H1 (cell line): ENCODE results near the gene MPP3. TPM values are rescaled to one million over a fixed set of nuclear protein-coding genes. Genes with fewer than 3 reads are reported as not detected.

Experiments
- CTCF ChIA-PET: fragments of 300-600 bp; sonication (Branson Sonifier 250); formaldehyde crosslinking; loops from one replicate; lab custom pipeline; 2021; ENCODE audit not compliant: partially characterized antibody; lab: Charles Lee
- POLR2A ChIA-PET: fragments of 300-600 bp; sonication (Branson Sonifier 250); formaldehyde crosslinking; loops from one replicate; lab custom pipeline; 2021; ENCODE audit warnings: inconsistent platforms; ENCODE audit not compliant: partially characterized antibody; lab: Charles Lee
- DNase-seq, 2 experiments: peaks; one replicate each; pipeline versions ENCODE4 v3.0.0 to v3.0.0-alpha.2; 2010 to 2022; ENCODE audit warnings: low spot score in 2 of 2, low read depth in 1 of 2, mixed read lengths in 1 of 2
- FAIRE-seq: peaks from 2 replicates; lab custom pipeline; 2011; peaks lifted over from hg19 to GRCh38; lab: Jason Lieb, UNC
- H2AFZ ChIP-seq: 2 replicates; pipeline ENCODE4 v1.8.1; 2012; ENCODE audit warnings: low read length, inconsistent platforms
- H2AK5ac ChIP-seq: 2 replicates; pipeline ENCODE4 v1.6.1; 2013; ENCODE audit warnings: low read depth, low read length
- H2BK120ac ChIP-seq: replicated peaks from 2 replicates; pipeline ENCODE3; 2013; ENCODE audit warnings: low read depth, low read length, inconsistent platforms
- H2BK12ac ChIP-seq: 2 replicates; pipeline ENCODE4 v1.6.1; 2013; ENCODE audit warnings: low read depth, low read length
- H2BK15ac ChIP-seq: 2 replicates; pipeline ENCODE4 v1.6.1; 2013; ENCODE audit warnings: low read length
- H2BK20ac ChIP-seq: 2 replicates; pipeline ENCODE4 v1.6.1; 2013; ENCODE audit warnings: low read length
- H2BK5ac ChIP-seq: 2 replicates; pipeline ENCODE4 v1.6.1; 2013; ENCODE audit warnings: low read depth, low read length
- H3K14ac ChIP-seq: 2 replicates; pipeline ENCODE4 v1.6.1; 2013; ENCODE audit warnings: inconsistent platforms; ENCODE audit not compliant: insufficient read length
- H3K18ac ChIP-seq: 2 replicates; pipeline ENCODE4 v1.6.1; 2013; ENCODE audit warnings: low read length; ENCODE audit errors: extremely low read depth
- H3K23ac ChIP-seq: 2 replicates; pipeline ENCODE4 v1.6.1; 2013; ENCODE audit warnings: inconsistent platforms; ENCODE audit not compliant: insufficient read length
- H3K23me2 ChIP-seq: 2 replicates; pipeline ENCODE4 v1.6.1; 2013; ENCODE audit warnings: low read depth, low read length
- H3K27ac ChIP-seq: 2 replicates; pipeline ENCODE4 v1.6.1; 2011; ENCODE audit warnings: low read depth, low read length, inconsistent platforms
- H3K27me3 ChIP-seq, 4 experiments: replicated peaks in 1 of 4; 1 replicate in 1 of 4; 2 replicates in 3 of 4; pipeline versions ENCODE4 v1.6.1 to v1.8.1; 2011 to 2013; ENCODE audit warnings: low read length in 3 of 4, mild to moderate bottlenecking in 3 of 4, inconsistent platforms in 2 of 4, mixed read lengths in 2 of 4, moderate library complexity in 1 of 4; ENCODE audit not compliant: control insufficient read depth in 3 of 4, insufficient read depth in 3 of 4; ENCODE audit errors: extremely low read depth in 1 of 4
- H3K36me3 ChIP-seq, 4 experiments: 2 replicates each; pipeline versions ENCODE4 v1.6.1 to v1.8.1; 2011 to 2013; ENCODE audit warnings: mild to moderate bottlenecking in 4 of 4, low read length in 3 of 4, moderate library complexity in 2 of 4, control low read depth in 1 of 4, inconsistent platforms in 1 of 4; ENCODE audit not compliant: insufficient read depth in 4 of 4, control insufficient read depth in 2 of 4
- H3K4ac ChIP-seq: replicated peaks from 2 replicates; pipeline ENCODE3; 2013; ENCODE audit warnings: low read length, low read depth, mixed read lengths, inconsistent platforms; ENCODE audit not compliant: insufficient read length
- H3K4me1 ChIP-seq, 4 experiments: replicated peaks in 1 of 4; 1 replicate in 1 of 4; 2 replicates in 3 of 4; pipeline versions ENCODE4 v1.6.1 to v1.8.1; 2011 to 2013; ENCODE audit warnings: low read length in 3 of 4, inconsistent platforms in 2 of 4, mixed read lengths in 1 of 4; ENCODE audit not compliant: insufficient read depth in 4 of 4, control insufficient read depth in 3 of 4
- H3K4me2 ChIP-seq, 2 experiments: 2 replicates each; pipeline versions ENCODE4 v1.6.1 to v1.8.1; 2011 to 2013; ENCODE audit warnings: low read depth in 2 of 2, low read length in 2 of 2, control low read depth in 1 of 2, inconsistent platforms in 1 of 2, mild to moderate bottlenecking in 1 of 2; ENCODE audit not compliant: insufficient read depth in 1 of 2
- H3K4me3 ChIP-seq, 4 experiments: fragments of 200-600, 300-600 bp in 1 of 4; sonication (generic), shearing (Covaris generic), sonication (Bioruptor Twin) in 1 of 4; 2 replicates each; pipeline versions ENCODE4 v1.5.1 to v1.8.1; 2011 to 2016; ENCODE audit warnings: low read length in 4 of 4, low read depth in 3 of 4, control low read depth in 2 of 4, inconsistent platforms in 2 of 4, mild to moderate bottlenecking in 2 of 4, mixed read lengths in 1 of 4, moderate library complexity in 1 of 4; ENCODE audit not compliant: insufficient read depth in 2 of 4; ENCODE audit errors: extremely low read depth in 1 of 4
- H3K56ac ChIP-seq: replicated peaks from 2 replicates; pipeline ENCODE3; 2013; ENCODE audit warnings: low read depth, mild to moderate bottlenecking, mixed read lengths, low read length, inconsistent platforms; ENCODE audit not compliant: insufficient read length
- H3K79me1 ChIP-seq: 2 replicates; pipeline ENCODE4 v1.6.1; 2013; ENCODE audit warnings: low read depth, low read length, control low read depth
- H3K79me2 ChIP-seq, 2 experiments: 2 replicates each; pipeline versions ENCODE4 v1.6.1 to v1.8.1; 2012 to 2013; ENCODE audit warnings: low read length in 2 of 2, mild to moderate bottlenecking in 2 of 2, inconsistent platforms in 1 of 2; ENCODE audit not compliant: insufficient read depth in 2 of 2, control insufficient read depth in 1 of 2
- H3K9ac ChIP-seq, 4 experiments: replicated peaks in 1 of 4; 1 replicate in 1 of 4; 2 replicates in 3 of 4; pipeline versions ENCODE4 v1.6.1 to v1.8.1; 2011 to 2013; ENCODE audit warnings: low read depth in 3 of 4, low read length in 3 of 4, control low read depth in 2 of 4, mild to moderate bottlenecking in 2 of 4, moderate library complexity in 2 of 4, inconsistent platforms in 1 of 4; ENCODE audit errors: extremely low read depth in 1 of 4
- H3K9me3 ChIP-seq, 2 experiments: 2 replicates each; pipeline versions ENCODE4 v1.6.1 to v1.8.1; 2012 to 2013; ENCODE audit warnings: mild to moderate bottlenecking in 2 of 2, moderate library complexity in 2 of 2, control low read depth in 1 of 2, inconsistent platforms in 1 of 2, low read depth in 1 of 2, low read length in 1 of 2, mixed read lengths in 1 of 2; ENCODE audit not compliant: insufficient read depth in 2 of 2
- H4K20me1 ChIP-seq, 2 experiments: replicated peaks in 1 of 2; 2 replicates each; pipeline versions ENCODE3 to v1.8.1; 2011 to 2013; ENCODE audit warnings: inconsistent platforms in 2 of 2, low read length in 2 of 2, mild to moderate bottlenecking in 1 of 2; ENCODE audit not compliant: insufficient read depth in 2 of 2, control insufficient read depth in 1 of 2
- H4K5ac ChIP-seq: 2 replicates; pipeline ENCODE4 v1.6.1; 2013; ENCODE audit warnings: low read length, low read depth, mixed read lengths, inconsistent platforms; ENCODE audit not compliant: insufficient read length
- H4K8ac ChIP-seq: 2 replicates; pipeline ENCODE4 v1.8.0; 2013; ENCODE audit warnings: mild to moderate bottlenecking, moderate library complexity, low read length, inconsistent platforms; ENCODE audit not compliant: insufficient read depth; ENCODE audit errors: extremely low read depth
- H4K91ac ChIP-seq: replicated peaks from 2 replicates; pipeline ENCODE3; 2013; ENCODE audit warnings: low read length, mixed read lengths, inconsistent platforms; ENCODE audit not compliant: insufficient read length
- BACH1 ChIP-seq: IDR thresholded peaks from 2 replicates; pipeline ENCODE4 v1.6.1; 2012; ENCODE audit warnings: low read length, improper control_type of control experiment
- CREB1 ChIP-seq: IDR thresholded peaks from 2 replicates; pipeline ENCODE4 v1.6.1; 2012; ENCODE audit warnings: inconsistent platforms
- EGR1 ChIP-seq: IDR thresholded peaks from 2 replicates; pipeline ENCODE4 v1.6.1; 2011; ENCODE audit warnings: low read depth, low read length, borderline replicate concordance
- FOSL1 ChIP-seq: IDR thresholded peaks from 2 replicates; pipeline ENCODE4 v1.6.1; 2011; ENCODE audit warnings: mild to moderate bottlenecking, low read depth, low read length, moderate library complexity; ENCODE audit not compliant: insufficient read depth
- HDAC6 ChIP-seq: IDR thresholded peaks from one replicate; pipeline ENCODE4 v1.7.1; 2012; ENCODE audit warnings: low read depth, mild to moderate bottlenecking, inconsistent platforms, low read length, moderate library complexity
- JUN ChIP-seq: IDR thresholded peaks from 2 replicates; pipeline ENCODE4 v1.6.1; 2011; ENCODE audit warnings: low read depth, mild to moderate bottlenecking, improper control_type of control experiment, low read length
- KDM1A ChIP-seq: fragments of 200-600, 300-600 bp; sonication (generic); IDR thresholded peaks from 2 replicates; pipeline ENCODE4 v1.7.1; 2016; ENCODE audit warnings: mild to moderate bottlenecking, low read length, borderline replicate concordance
- KDM4A ChIP-seq: IDR thresholded peaks from one replicate; pipeline ENCODE4 v1.7.1; 2012; ENCODE audit warnings: low read depth, mild to moderate bottlenecking, moderate library complexity, low read length, inconsistent platforms; ENCODE audit not compliant: severe bottlenecking
- NANOG ChIP-seq: IDR thresholded peaks from 2 replicates; pipeline ENCODE4 v1.6.1; 2011; ENCODE audit warnings: low read length, low read depth, mild to moderate bottlenecking, inconsistent platforms; ENCODE audit not compliant: insufficient read depth, poor library complexity, severe bottlenecking
- RAD21 ChIP-seq, 2 experiments: IDR thresholded peaks in 1 of 2; conservative IDR thresholded peaks in 1 of 2; 2 replicates each; pipeline ENCODE4 v1.6.1; 2011; ENCODE audit warnings: low read depth in 2 of 2, low read length in 2 of 2, improper control_type of control experiment in 1 of 2, inconsistent platforms in 1 of 2, mild to moderate bottlenecking in 1 of 2, moderate library complexity in 1 of 2
- RFX5 ChIP-seq: IDR thresholded peaks from 2 replicates; pipeline ENCODE4 v1.6.1; 2011; ENCODE audit warnings: low read depth, low read length, improper control_type of control experiment, borderline replicate concordance
- SIN3A ChIP-seq, 2 experiments: IDR thresholded peaks in 1 of 2; conservative IDR thresholded peaks in 1 of 2; 2 replicates each; pipeline ENCODE4 v1.6.1; 2011 to 2012; ENCODE audit warnings: low read length in 2 of 2, improper control_type of control experiment in 1 of 2, low read depth in 1 of 2, mild to moderate bottlenecking in 1 of 2
- TEAD4 ChIP-seq: IDR thresholded peaks from 2 replicates; pipeline ENCODE4 v1.6.1; 2012; ENCODE audit warnings: low read depth, low read length, inconsistent platforms, mixed read lengths
- ZNF274 ChIP-seq: IDR thresholded peaks from 2 replicates; pipeline ENCODE4 v1.7.0; 2012; ENCODE audit warnings: low read length, borderline replicate concordance; ENCODE audit errors: extremely low read depth
- WGBS, 2 experiments: shearing (Covaris generic) in 1 of 2; methylation state at CpG; one replicate each; pipeline versions ENCODE4 v1.1.6 to v1.1.7; 2013 to 2015; ENCODE audit warnings: low lambda C conversion rate in 2 of 2, mixed read lengths in 2 of 2, inconsistent platforms in 1 of 2, low coverage in 1 of 2, missing lambda C conversion rate in 1 of 2; ENCODE audit not compliant: insufficient replicate concordance in 2 of 2, insufficient coverage in 1 of 2, insufficient read length in 1 of 2; ENCODE audit errors: extremely low coverage in 1 of 2, missing lambda C conversion rate in 1 of 2; 5-methylcytosine and 5-hydroxymethylcytosine counted together
- polyA plus RNA-seq, 7 experiments: library from polyadenylated mRNA; depleted of rRNA in 3 of 7; stranded (reverse) in 5 of 7; unstranded in 2 of 7; fragments of >200 nt in 5 of 7; fragments of 200-250 nt in 2 of 7; gene quantifications; 1 replicate in 5 of 7; 2 replicates in 1 of 7; 4 replicates in 1 of 7; pipeline versions ENCODE4 v1.2.1 to v1.2.3, GENCODE V29; 2011 to 2013; ENCODE audit warnings: missing spikeins in 2 of 7, mixed read lengths in 2 of 7
- total RNA-seq: library from RNA; stranded (reverse); fragmentation: NEBNext Ultra II Directional; extraction: Animal tissue kit (Norgen Biotek cat#: 25700); gene quantifications from 2 replicates; pipeline ENCODE4 v1.2.1, GENCODE V29; 2021

Gene MPP3
- total and polyA plus RNA-seq, 2 of the 8 experiments (the other 6 are each of a cell fraction or from before 2014, with no cell fraction given) = 3.1 to 6.1 TPM

DNA sequence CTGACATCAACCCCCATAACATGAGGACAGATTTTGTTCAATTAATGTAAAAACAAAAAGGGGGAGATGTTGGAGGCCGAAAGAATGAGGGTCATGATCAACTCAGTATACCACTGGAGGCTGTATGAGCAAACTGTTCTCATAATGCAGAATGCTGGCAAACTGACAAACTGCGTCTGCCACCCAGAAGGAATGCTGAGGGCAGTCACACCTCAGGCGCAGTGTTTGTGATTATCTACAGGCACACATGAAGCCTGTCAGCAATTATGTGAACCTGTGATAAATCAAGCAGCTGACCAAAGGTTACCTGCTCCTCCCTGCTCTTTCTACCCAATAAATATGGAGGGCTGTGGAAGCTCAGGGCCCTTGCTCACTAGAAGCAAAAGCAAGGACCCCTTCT is 41.3 kb upstream of the MPP3 start:
- H3K23me2 ChIP-seq = no peaks in the 10 kb centered on the region
- no peak overlapping the region for H4K91ac ChIP-seq
- H4K20me1 ChIP-seq = peaks cover 0 to 2% of the 10 kb centered on the region in 2 experiments
- H3K23ac ChIP-seq = no peak overlapping the region
- H3K9me3 ChIP-seq = no peaks in the 10 kb centered on the region
- POLR2A ChIA-PET = no interaction called here
- DNase-seq = no peak
- H2AK5ac ChIP-seq = no peak overlapping the region
- no peaks in the 10 kb centered on the region for H3K79me1 ChIP-seq
- no peak for FAIRE-seq
- no peak overlapping the region for H3K4me2 ChIP-seq
- no peak overlapping the region for H3K56ac ChIP-seq
- H2AFZ ChIP-seq = no peak overlapping the region
- H2BK5ac ChIP-seq = no peak overlapping the region
- no peaks in the 10 kb centered on the region for H3K36me3 ChIP-seq
- no peak overlapping the region for H3K18ac ChIP-seq
- H3K9ac ChIP-seq = no peak overlapping the region
- H3K79me2 ChIP-seq = no peaks in the 10 kb centered on the region
- peaks cover 0 to 7% (median 5%) of the 10 kb centered on the region in 4 experiments; a peak in 5 of 7 replicates for H3K4me1 ChIP-seq
- no peak overlapping the region for H2BK12ac ChIP-seq
- H3K4ac ChIP-seq = no peak overlapping the region
- H3K14ac ChIP-seq = no peak overlapping the region
- H4K5ac ChIP-seq = no peak overlapping the region
- no peak overlapping the region for H4K8ac ChIP-seq
- CTCF ChIA-PET = interaction anchor here (0.8 to 10.0 kb wide), 3 partner anchors 26 to 85 kb away, joined by 3 to 403 read pairs (median 4); partner anchors contain the start of genes CD300LG and MPP2
- 84% methylated on average over 3 of the region's 3 CpGs; no CpG with 5 or more reads in 1 of the 2 experiments for WGBS, 2 experiments
- H2BK15ac ChIP-seq = no peak overlapping the region; the same call in 1 of the 2 replicates
- H3K27ac ChIP-seq = no peak overlapping the region
- peaks cover 0 to 3% (median 0%) of the 10 kb centered on the region in 4 experiments; a peak in 1 of 7 replicates for H3K27me3 ChIP-seq
- H2BK20ac ChIP-seq = no peak overlapping the region
- H3K4me3 ChIP-seq = no peak overlapping the region
- H2BK120ac ChIP-seq = no peak overlapping the region
- TF ChIP-seq BACH1 = no peak
- TF ChIP-seq TEAD4 = no peak
- no peak for TF ChIP-seq SIN3A (conservative IDR thresholded peaks at IDR 0.05 in 1 of 2, IDR thresholded peaks at IDR 0.05 in 1 of 2; ENCODE audit: low read depth in 1 of 2, low read length in 2 of 2)
- TF ChIP-seq KDM1A = no peak
- TF ChIP-seq EGR1 = no peak
- no peak for TF ChIP-seq HDAC6
- no peak for TF ChIP-seq ZNF274
- no peak for TF ChIP-seq FOSL1
- TF ChIP-seq CREB1 = no peak
- TF ChIP-seq NANOG = no peak
- TF ChIP-seq KDM4A = no peak
- no peak for TF ChIP-seq RAD21 (IDR thresholded peaks at IDR 0.05 in 1 of 2, conservative IDR thresholded peaks at IDR 0.05 in 1 of 2; ENCODE audit: low read depth in 2 of 2, low read length in 2 of 2)
- TF ChIP-seq JUN = no peak
- no peak for TF ChIP-seq RFX5
